Motor neuron (in vitro differentiated cells): ENCODE measurements around the gene RETSAT. TPM values are rescaled to one million over a fixed set of nuclear protein-coding genes. Genes with fewer than 3 reads are reported as not detected.
"Not testable (repeated sequence)": the region's sequence is repeated elsewhere in the genome, so short reads cannot be mapped to it uniquely, and the experiment has no call there.

Experiments
- ATAC-seq, 8 experiments: fragments of 200-7000 bp; cut with Tn5 transposase; replicated peaks in 6 of 8; 2 replicates each; pipeline ENCODE4 v1.8.0; 2021; ENCODE audit warnings: mild to moderate bottlenecking in 8 of 8, moderate library complexity in 8 of 8
- H3K27ac ChIP-seq, 2 donors: fragments of 250-450 bp; sonication (Bioruptor Pico); 2 replicates each; pipeline ENCODE4 v1.9.0; 2021; ENCODE audit warnings: antibody characterized with exemption in 2 of 2, mild to moderate bottlenecking in 2 of 2, moderate library complexity in 1 of 2
- H3K4me1 ChIP-seq, 2 donors: fragments of 250-450 bp; sonication (Bioruptor Pico); replicated peaks in 1 of 2; 2 replicates each; pipeline ENCODE4 v1.6.1; 2021; ENCODE audit warnings: antibody characterized with exemption in 2 of 2, mild to moderate bottlenecking in 2 of 2, moderate library complexity in 1 of 2
- H3K4me3 ChIP-seq, 5 donors: fragments of 250-450 bp; sonication (Bioruptor Pico); 2 replicates each; pipeline ENCODE4 v1.9.0; 2021; ENCODE audit warnings: antibody characterized with exemption in 5 of 5, mild to moderate bottlenecking in 5 of 5, moderate library complexity in 4 of 5
- WGBS, 10 experiments: fragments of 450-650 bp; shearing (Covaris generic); methylation state at CpG; one replicate each; pipeline ENCODE4 v1.0.0; 2022; 5-methylcytosine and 5-hydroxymethylcytosine counted together
- in situ Hi-C, 9 experiments: fragments of 400-800 bp; cut with MboI; loops; one replicate each; pipeline ENCODE4 v1.15.0; 2021; ENCODE audit warnings: low sequenced_read_pairs in 9 of 9, low pct_unique_long_range_greater_than_20kb in 2 of 9; ENCODE audit not compliant: unreplicated experiment in 9 of 9
- total RNA-seq, 8 experiments: library from RNA; unstranded; fragments of 300-600 nt; gene quantifications; 2 replicates each; pipeline versions ENCODE4 v1.2.3 to v1.2.4, GENCODE V29; 2022

RETSAT gene
- total RNA-seq, 8 experiments from 2014 or later, result 8.2 to 61.9 (median 19.1) TPM

DNA sequence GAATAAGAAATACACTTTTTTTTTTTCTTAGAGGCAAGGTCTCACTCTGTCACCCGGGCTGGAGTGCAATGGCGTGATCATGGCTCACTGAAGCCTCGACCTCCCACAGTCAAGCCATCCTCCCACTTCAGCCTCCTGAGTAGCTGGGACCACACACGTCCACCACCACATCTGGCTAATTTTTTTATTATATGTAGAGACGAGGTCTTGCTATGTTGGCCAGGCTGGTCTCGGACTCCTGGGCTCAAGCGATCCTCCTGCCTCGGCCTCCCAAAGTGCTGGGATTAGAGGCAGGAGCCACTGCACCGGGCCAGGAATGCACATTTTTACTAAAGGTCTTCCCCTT lies 28.9 kb downstream of the RETSAT start:
- H3K4me1 ChIP-seq, result peaks cover 20 to 23% of the 10 kb centered on the region in 2 donors
- whole genome bisulfite sequencing, 10 experiments, result 0 to 100% (median 69%) methylated on average over 1 to 5 of the region's 9 CpGs; no CpG with 5 or more reads in 3 of the 10 experiments
- peak overlapping the region; percentile 50 to 81 (median 75) for H3K4me3 ChIP-seq
- ATAC-seq, result no peak
- no peak overlapping the region for H3K27ac ChIP-seq
- in situ Hi-C loops, result no loop called here

DNA sequence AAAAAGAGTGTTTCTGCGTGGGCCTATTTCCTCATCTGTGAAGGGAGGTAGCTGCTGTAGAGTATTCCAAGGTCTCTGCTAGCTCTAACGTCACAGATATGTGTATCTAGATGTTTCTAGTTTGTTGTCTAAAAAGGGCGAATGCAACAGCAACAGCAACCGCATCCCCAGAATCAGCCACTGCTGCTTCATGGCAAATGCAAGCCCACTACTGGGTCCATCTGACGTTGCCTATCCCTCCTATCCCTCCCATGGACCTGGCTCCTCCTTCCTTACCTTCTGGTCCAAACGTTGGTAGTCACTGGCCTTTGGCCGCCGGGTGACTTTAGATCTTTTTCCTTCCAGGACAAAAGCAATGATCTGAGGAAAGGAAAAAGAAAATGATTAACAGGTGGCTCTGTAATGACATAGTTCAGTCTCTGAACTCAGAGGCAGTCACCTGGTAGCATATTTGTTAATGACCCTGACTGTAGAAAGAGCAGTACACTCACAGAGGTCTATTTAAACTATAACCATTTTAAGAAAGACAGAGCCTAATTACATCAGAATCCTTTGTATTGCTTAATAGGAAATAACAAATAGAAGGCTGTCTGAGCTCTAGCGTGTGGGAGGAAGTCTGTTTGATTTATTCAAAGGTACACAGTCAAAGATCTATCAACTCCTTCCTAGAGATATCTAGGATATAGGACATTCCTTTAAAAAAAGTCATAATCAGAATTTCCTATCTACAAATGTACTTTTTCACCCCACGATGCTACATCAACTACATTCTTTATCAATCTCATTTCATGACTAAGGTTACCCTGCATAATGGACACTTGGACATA lies 29.5 kb downstream of the RETSAT start:
- in situ Hi-C loops, result no loop called here
- ATAC-seq, result no peak
- Histone ChIP-seq H3K27ac (no peak overlapping the region), H3K4me3 (peak overlapping the region; percentile 50 to 81 (median 75)), H3K4me1 (peaks cover 20 to 23% of the 10 kb centered on the region in 2 donors)
- WGBS, 10 experiments, result 17 to 80% (median 62%) methylated on average over 1 to 8 of the region's 10 CpGs

DNA sequence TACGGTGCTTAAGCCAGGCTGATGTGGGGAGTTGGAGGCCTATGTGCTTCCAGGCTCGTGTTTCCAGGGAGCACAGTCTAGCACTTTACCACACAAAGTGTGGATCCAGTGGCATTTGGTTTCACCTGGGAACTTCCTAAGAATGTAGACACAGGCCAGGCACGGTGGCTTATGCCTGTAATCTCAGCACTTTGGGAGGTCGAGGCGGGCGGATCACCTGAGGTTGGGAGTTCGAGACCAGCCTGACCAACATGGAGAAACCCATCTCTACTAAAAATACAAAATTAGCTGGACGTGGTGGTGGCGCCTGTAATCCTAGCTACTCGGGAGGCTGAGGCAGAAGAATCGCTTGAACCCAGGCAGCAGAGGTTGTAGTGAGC lies 30.4 kb downstream of the RETSAT start:
- peaks cover 19 to 21% of the 10 kb centered on the region in 2 donors for H3K4me1 ChIP-seq
- in situ Hi-C loops, ATAC-seq, H3K4me3 ChIP-seq, H3K27ac ChIP-seq: not testable (repeated sequence)
- 40 to 100% (median 97%) methylated on average over 1 to 8 of the region's 11 CpGs; no CpG with 5 or more reads in 5 of the 10 experiments for WGBS, 10 experiments

DNA sequence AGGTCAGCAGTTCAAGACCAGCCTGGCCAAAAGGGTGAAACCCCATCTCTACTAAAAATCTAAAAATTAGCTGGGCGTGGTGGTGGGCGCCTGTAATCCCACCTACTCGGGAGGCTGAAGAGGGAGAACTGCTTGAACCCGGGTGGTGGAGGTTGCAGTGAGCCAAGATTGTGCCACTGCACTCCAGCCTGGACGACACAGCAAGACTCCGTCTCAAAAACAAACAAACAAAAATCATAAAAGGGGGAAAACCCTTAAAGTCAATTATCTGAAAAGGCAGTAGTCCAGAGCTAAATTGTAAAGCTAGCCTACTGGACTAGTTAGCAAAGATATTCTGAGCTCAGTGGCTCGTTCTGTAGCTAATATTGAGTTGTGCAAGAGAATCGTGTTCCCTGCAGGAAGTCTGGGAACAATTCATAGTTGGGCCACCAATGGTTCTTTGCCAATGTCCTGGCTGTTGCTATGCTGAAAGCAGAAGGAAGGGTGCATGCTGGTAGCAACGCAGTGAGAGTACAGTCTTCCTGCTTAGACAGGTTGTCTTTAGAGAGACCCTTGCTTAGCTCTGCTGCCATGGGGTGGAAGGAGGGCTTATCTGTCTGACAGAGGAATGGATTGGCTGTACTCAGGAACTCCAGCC lies 30.9 kb downstream of the RETSAT start:
- H3K27ac ChIP-seq, result no peak overlapping the region
- H3K4me3 ChIP-seq, result no peak overlapping the region
- peaks cover 14 to 19% of the 10 kb centered on the region in 2 donors for H3K4me1 ChIP-seq
- ATAC-seq, result no peak
- 56 to 100% (median 98%) methylated on average over 1 to 9 of the region's 9 CpGs; no CpG with 5 or more reads in 2 of the 10 experiments for WGBS, 10 experiments
- in situ Hi-C loops, result no loop called here

- in situ Hi-C loops, result no loop called here
- no peak overlapping the region for H3K27ac ChIP-seq
- WGBS, 10 experiments, result 92 to 100% (median 99%) methylated on average over 2 to 4 of the region's 4 CpGs; no CpG with 5 or more reads in 2 of the 10 experiments
- no peak overlapping the region for H3K4me3 ChIP-seq
- no peak for ATAC-seq
- peaks cover 2 to 3% of the 10 kb centered on the region in 2 donors for H3K4me1 ChIP-seq
These were observed 34.5 kb downstream of the RETSAT start for GRCh38 chr2:85319796-85320195.

DNA sequence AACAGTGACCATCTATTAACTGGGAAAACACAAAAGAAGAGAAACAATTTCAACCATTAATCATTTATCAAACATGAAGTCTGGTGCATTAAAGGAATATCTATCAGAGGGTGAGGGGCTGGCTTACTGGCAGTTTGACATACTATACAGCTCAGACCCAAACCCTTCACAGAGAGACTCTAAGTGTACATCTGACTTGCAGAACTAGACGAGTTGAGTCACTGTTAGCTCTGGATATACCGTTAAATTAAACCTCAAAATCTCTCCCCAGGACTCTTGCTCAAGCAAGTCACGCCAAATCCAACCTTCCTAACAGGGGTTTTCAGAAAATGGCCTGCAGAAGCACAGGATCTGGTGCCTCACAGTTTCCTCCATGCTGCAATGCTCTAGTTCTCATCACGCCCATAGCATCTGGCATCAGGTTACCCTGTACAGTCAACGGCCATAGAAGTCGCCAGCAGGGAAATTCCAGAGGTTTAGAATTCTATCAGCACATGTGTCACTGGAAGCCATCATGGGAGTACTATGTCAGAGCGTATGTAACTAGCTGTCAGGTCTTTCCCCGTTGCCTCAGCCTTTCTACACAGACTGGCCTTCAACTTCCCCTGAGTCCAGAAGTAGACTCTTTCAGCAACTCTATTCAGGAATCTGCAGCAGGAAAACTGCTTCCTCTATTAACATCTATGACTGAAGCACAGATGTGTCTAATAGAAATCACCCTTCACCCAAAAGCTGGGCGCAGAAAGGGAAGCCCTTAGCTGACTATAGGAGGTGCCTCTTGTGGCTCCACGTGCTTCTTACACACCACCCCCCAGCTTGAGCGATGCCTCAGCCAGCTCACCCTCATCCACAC lies 35.9 kb downstream of the RETSAT start:
- in situ Hi-C loops, result no loop called here
- WGBS, 10 experiments, result 48 to 100% (median 93%) methylated on average over 1 to 10 of the region's 11 CpGs; no CpG with 5 or more reads in 2 of the 10 experiments
- ATAC-seq, result peak in 3 of 8 experiments; percentile 64 to 95 (median 93)

DNA sequence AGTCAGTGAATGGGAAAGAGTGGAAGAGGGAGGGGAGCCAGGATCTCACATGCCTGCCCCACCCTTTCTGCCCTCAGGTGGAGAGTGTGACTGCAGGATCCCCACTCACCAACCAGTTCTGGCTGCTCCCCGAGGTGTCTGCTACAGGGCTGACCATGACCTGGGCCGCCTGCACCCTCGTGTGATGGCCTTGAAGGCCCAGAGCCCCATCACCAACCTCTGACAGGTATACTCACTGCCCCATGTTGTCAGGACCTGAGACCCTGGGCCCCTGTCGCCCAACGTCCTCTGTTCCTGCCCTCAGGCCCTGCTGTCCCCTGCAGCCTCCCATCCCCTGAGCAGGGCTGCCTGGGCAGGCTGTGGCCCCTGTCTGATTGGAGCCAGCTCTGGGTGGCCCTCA lies 38.4 kb downstream of the RETSAT start:
- H3K4me3 ChIP-seq, H3K27ac ChIP-seq, H3K4me1 ChIP-seq, in situ Hi-C loops: not testable (repeated sequence)
- WGBS, 10 experiments, result no CpG with 5 or more reads among the region's 5 CpGs
- ATAC-seq, result peak in 1 of 8 experiments; percentile 19

More for the DNA sequence above, 35.9 kb downstream of the RETSAT start:
- Histone ChIP-seq H3K4me1 (no peaks in the 10 kb centered on the region), H3K4me3 (no peak overlapping the region), H3K27ac (no peak overlapping the region)

DNA sequence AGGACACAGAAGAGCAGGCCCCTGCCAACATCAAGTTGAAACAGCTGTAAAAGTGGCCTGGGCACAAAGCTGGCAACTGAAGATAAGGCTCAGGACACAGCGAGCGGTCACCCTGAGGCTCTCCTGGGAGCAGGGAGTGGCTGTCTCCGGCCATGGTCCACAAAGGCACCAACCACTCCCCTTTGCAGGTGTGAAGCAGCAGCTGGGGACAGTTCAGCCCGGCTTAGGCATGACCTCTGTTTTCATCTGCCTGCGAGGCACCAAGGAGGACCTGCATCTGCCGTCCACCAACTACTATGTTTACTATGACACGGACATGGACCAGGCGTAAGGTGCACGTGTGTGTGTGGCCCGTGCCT lies 39.5 kb downstream of the RETSAT start:
- Histone ChIP-seq H3K4me3 (no peak overlapping the region), H3K27ac (no peak overlapping the region), H3K4me1 (no peaks in the 10 kb centered on the region)
- 83 to 100% (median 96%) methylated on average over 2 to 4 of the region's 10 CpGs; no CpG with 5 or more reads in 7 of the 10 experiments for WGBS, 10 experiments
- no peak for ATAC-seq
- in situ Hi-C loops, result no loop called here

GRCh38 chr2:85312404-85312803 lies 41.9 kb downstream of the RETSAT start:
- peaks cover 3 to 10% of the 10 kb centered on the region in 2 donors for H3K4me1 ChIP-seq
- WGBS, 10 experiments, result 6 to 100% (median 84%) methylated on average over 1 to 7 of the region's 7 CpGs
- in situ Hi-C loops, result no loop called here
- H3K27ac ChIP-seq, result no peak overlapping the region
- no peak overlapping the region for H3K4me3 ChIP-seq
- ATAC-seq, result peak in 3 of 8 experiments; percentile 12 to 27 (median 22)

DNA sequence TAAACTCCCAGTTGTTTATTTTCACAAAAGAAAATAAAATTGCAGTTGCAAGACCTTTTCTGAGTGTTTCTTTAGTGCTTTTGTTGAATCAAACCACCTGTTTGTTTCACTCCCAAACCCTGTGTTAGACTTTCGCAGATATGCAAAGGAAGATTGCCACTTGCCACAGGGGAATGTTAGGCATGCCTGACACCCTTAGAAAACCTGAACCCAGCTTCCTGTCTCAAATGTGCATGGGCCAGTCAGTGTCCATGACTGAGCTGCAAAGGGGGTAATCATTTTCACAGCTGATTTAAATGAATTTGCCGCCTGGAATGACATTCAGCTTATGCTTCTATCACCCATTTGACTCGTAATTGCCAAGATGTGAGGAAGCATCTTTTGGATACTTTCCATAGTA lies 44.0 kb downstream of the RETSAT start:
- WGBS, 10 experiments, result 38 to 100% (median 90%) methylated on average over 1 to 3 of the region's 3 CpGs; no CpG with 5 or more reads in 2 of the 10 experiments
- Histone ChIP-seq H3K27ac (no peak overlapping the region), H3K4me3 (no peak overlapping the region), H3K4me1 (peaks cover 3 to 10% of the 10 kb centered on the region in 2 donors)
- in situ Hi-C loops, result no loop called here
- ATAC-seq, result no peak

DNA sequence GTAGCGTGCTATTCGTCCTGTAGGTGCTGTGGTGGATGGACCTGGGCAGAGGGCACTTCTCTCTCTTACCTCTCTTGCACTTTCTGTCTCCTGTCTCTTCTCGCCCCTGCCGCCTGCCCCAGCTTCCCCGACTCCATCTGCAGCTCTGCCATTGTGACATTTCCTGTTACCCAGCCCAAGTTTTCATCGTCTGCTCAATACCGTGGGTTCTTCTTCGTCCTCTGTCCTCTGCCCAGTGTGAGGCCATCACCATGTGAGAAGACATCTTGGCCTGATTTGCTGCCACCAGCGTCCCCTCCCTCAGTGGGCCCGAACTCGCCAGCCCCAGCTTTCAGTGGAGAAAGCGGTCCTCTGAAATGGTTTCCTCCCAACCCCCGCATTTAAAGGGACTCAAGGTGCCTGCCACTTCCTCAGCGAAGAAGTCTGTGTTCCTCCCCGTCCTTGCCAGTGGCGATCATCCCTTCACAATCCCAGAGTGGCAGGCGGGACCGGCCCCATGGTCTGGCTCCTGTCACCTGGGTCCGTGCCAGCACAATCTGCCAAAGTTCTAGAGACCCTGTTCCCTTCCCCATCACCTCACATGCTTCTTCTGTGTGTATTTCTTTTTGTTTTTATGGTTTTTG lies 44.5 kb downstream of the RETSAT start:
- peaks cover 3 to 10% of the 10 kb centered on the region in 2 donors for H3K4me1 ChIP-seq
- in situ Hi-C loops, result loop anchor here in 2 of 9 experiments (5.0 to 10.0 kb wide), 2 partner anchors 243 to 245 kb away; no protein-coding TSS in a partner anchor
- peak in 1 of 8 experiments; percentile 20 for ATAC-seq
- whole genome bisulfite sequencing, 10 experiments, result 71 to 100% (median 83%) methylated on average over 1 to 14 of the region's 19 CpGs
- no peak overlapping the region for H3K27ac ChIP-seq
- no peak overlapping the region for H3K4me3 ChIP-seq

- in situ Hi-C loops, result loop anchor here in 2 of 9 experiments (5.0 to 10.0 kb wide), 2 partner anchors 242 to 244 kb away; no protein-coding TSS in a partner anchor
- Histone ChIP-seq H3K4me3 (no peak overlapping the region), H3K27ac (no peak overlapping the region), H3K4me1 (peaks cover 3 to 10% of the 10 kb centered on the region in 2 donors)
- WGBS, 10 experiments, result 10 to 83% (median 43%) methylated on average over 1 to 3 of the region's 15 CpGs; no CpG with 5 or more reads in 5 of the 10 experiments
- ATAC-seq, result peak; percentile 39 to 91 (median 70)
These were observed 45.3 kb downstream of the RETSAT start for GRCh38 chr2:85308896-85309555.
